ENCODE data around the gene L2HGDH.
A peak's percentile ranks its signal among the peaks of the same experiment; 100 is the strongest.

Gene L2HGDH

GRCh38 chr14:50230401-50230700 is 81.7 kb downstream of the L2HGDH start:
- Histone ChIP-seq H3K9ac (ENCODE audit: low read length in 2 of 2) (peak overlapping the region; percentile 82 to 91), H3K4me3 (ENCODE audit: low read length in 2 of 2) (peak overlapping the region; percentile 88 to 91), H3K27me3 (ENCODE audit: control insufficient read depth in 1 of 2, insufficient read depth in 2 of 2, low read length in 2 of 2) (no peaks in the 10 kb centered on the region), H3K4me1 (ENCODE audit: control insufficient read depth, insufficient read depth, low read length) (peaks cover 20% of the 10 kb centered on the region), H3K36me3 (ENCODE audit: control insufficient read depth in 2 of 2, insufficient read depth in 2 of 2, low read length in 2 of 2) (no peaks in the 10 kb centered on the region), H3K9me3 (ENCODE audit: control insufficient read depth in 2 of 2, low read length in 2 of 2) (no peaks in the 10 kb centered on the region), H3K27ac (ENCODE audit: low read length) (peak overlapping the region; percentile 89)

GRCh38 chr14:50229681-50230080 is 82.3 kb downstream of the L2HGDH start:
- Histone ChIP-seq H3K9me3 (ENCODE audit: control insufficient read depth in 2 of 2, low read length in 2 of 2) (no peaks in the 10 kb centered on the region), H3K27ac (ENCODE audit: low read length) (no peak overlapping the region), H3K27me3 (ENCODE audit: control insufficient read depth in 1 of 2, insufficient read depth in 2 of 2, low read length in 2 of 2) (no peaks in the 10 kb centered on the region), H3K36me3 (ENCODE audit: control insufficient read depth in 2 of 2, insufficient read depth in 2 of 2, low read length in 2 of 2) (no peaks in the 10 kb centered on the region), H3K4me1 (ENCODE audit: control insufficient read depth, insufficient read depth, low read length) (peaks cover 20% of the 10 kb centered on the region), H3K4me3 (ENCODE audit: low read length in 2 of 2) (peak overlapping the region; percentile 88 to 91), H3K9ac (ENCODE audit: low read length in 2 of 2) (peak overlapping the region; percentile 82 to 91)

- no peak overlapping the region for H3K27ac ChIP-seq (ENCODE audit: low read length)
- peaks cover 20% of the 10 kb centered on the region for H3K4me1 ChIP-seq (ENCODE audit: control insufficient read depth, insufficient read depth, low read length)
- H3K36me3 ChIP-seq (ENCODE audit: control insufficient read depth in 2 of 2, insufficient read depth in 2 of 2, low read length in 2 of 2): no peaks in the 10 kb centered on the region
These were observed 83.7 kb downstream of the L2HGDH start for GRCh38 chr14:50228313-50228712.

GRCh38 chr14:50225974-50226297 is 86.1 kb downstream of the L2HGDH start:
- H3K36me3 ChIP-seq (ENCODE audit: control insufficient read depth in 2 of 2, insufficient read depth in 2 of 2, low read length in 2 of 2): no peaks in the 10 kb centered on the region
- peak overlapping the region in 1 of 2 donors; percentile 6 for H3K9ac ChIP-seq (ENCODE audit: low read length in 2 of 2)
- no peak overlapping the region for H3K27ac ChIP-seq (ENCODE audit: low read length)
- H3K27me3 ChIP-seq (ENCODE audit: control insufficient read depth in 1 of 2, insufficient read depth in 2 of 2, low read length in 2 of 2): no peaks in the 10 kb centered on the region
- no peak overlapping the region for H3K4me3 ChIP-seq (ENCODE audit: low read length in 2 of 2)
- H3K4me1 ChIP-seq (ENCODE audit: control insufficient read depth, insufficient read depth, low read length): peaks cover 11% of the 10 kb centered on the region
- H3K9me3 ChIP-seq (ENCODE audit: control insufficient read depth in 2 of 2, low read length in 2 of 2): no peaks in the 10 kb centered on the region

More at GRCh38 chr14:50228313-50228712, 83.7 kb downstream of the L2HGDH start:
- no peaks in the 10 kb centered on the region for H3K27me3 ChIP-seq (ENCODE audit: control insufficient read depth in 1 of 2, insufficient read depth in 2 of 2, low read length in 2 of 2)
- no peaks in the 10 kb centered on the region for H3K9me3 ChIP-seq (ENCODE audit: control insufficient read depth in 2 of 2, low read length in 2 of 2)
- H3K4me3 ChIP-seq (ENCODE audit: low read length in 2 of 2): no peak overlapping the region
- no peak overlapping the region for H3K9ac ChIP-seq (ENCODE audit: low read length in 2 of 2)

- Histone ChIP-seq H3K27ac (ENCODE audit: low read length) (no peak overlapping the region), H3K27me3 (ENCODE audit: control insufficient read depth in 1 of 2, insufficient read depth in 2 of 2, low read length in 2 of 2) (no peaks in the 10 kb centered on the region), H3K4me1 (ENCODE audit: control insufficient read depth, insufficient read depth, low read length) (peaks cover 11% of the 10 kb centered on the region), H3K9me3 (ENCODE audit: control insufficient read depth in 2 of 2, low read length in 2 of 2) (no peaks in the 10 kb centered on the region), H3K4me3 (ENCODE audit: low read length in 2 of 2) (peak overlapping the region in 1 of 2 donors; percentile 32), H3K36me3 (ENCODE audit: control insufficient read depth in 2 of 2, insufficient read depth in 2 of 2, low read length in 2 of 2) (no peaks in the 10 kb centered on the region), H3K9ac (ENCODE audit: low read length in 2 of 2) (peak overlapping the region in 1 of 2 donors; percentile 6)
These were observed 86.7 kb downstream of the L2HGDH start for GRCh38 chr14:50225067-50225973.

- H3K4me1 ChIP-seq (ENCODE audit: control insufficient read depth, insufficient read depth, low read length): no peaks in the 10 kb centered on the region
These were observed 89.9 kb downstream of the L2HGDH start for GRCh38 chr14:50222055-50222613.

GRCh38 chr14:50218501-50218900 is 93.5 kb downstream of the L2HGDH start:
- H3K36me3 ChIP-seq (ENCODE audit: control insufficient read depth in 2 of 2, insufficient read depth in 2 of 2, low read length in 2 of 2): no peaks in the 10 kb centered on the region

More at GRCh38 chr14:50222055-50222613, 89.9 kb downstream of the L2HGDH start:
- Histone ChIP-seq H3K9me3 (ENCODE audit: control insufficient read depth in 2 of 2, low read length in 2 of 2) (no peaks in the 10 kb centered on the region), H3K4me3 (ENCODE audit: low read length in 2 of 2) (no peak overlapping the region), H3K9ac (ENCODE audit: low read length in 2 of 2) (no peak overlapping the region), H3K27me3 (ENCODE audit: control insufficient read depth in 1 of 2, insufficient read depth in 2 of 2, low read length in 2 of 2) (no peaks in the 10 kb centered on the region), H3K36me3 (ENCODE audit: control insufficient read depth in 2 of 2, insufficient read depth in 2 of 2, low read length in 2 of 2) (no peaks in the 10 kb centered on the region), H3K27ac (ENCODE audit: low read length) (no peak overlapping the region)

GRCh38 chr14:50215416-50215815 is 96.6 kb downstream of the L2HGDH start:
- Histone ChIP-seq H3K4me1 (ENCODE audit: control insufficient read depth, insufficient read depth, low read length) (no peaks in the 10 kb centered on the region), H3K27me3 (ENCODE audit: control insufficient read depth in 1 of 2, insufficient read depth in 2 of 2, low read length in 2 of 2) (no peaks in the 10 kb centered on the region), H3K9me3 (ENCODE audit: control insufficient read depth in 2 of 2, low read length in 2 of 2) (no peaks in the 10 kb centered on the region), H3K27ac (ENCODE audit: low read length) (no peak overlapping the region), H3K4me3 (ENCODE audit: low read length in 2 of 2) (no peak overlapping the region), H3K9ac (ENCODE audit: low read length in 2 of 2) (no peak overlapping the region), H3K36me3 (ENCODE audit: control insufficient read depth in 2 of 2, insufficient read depth in 2 of 2, low read length in 2 of 2) (no peaks in the 10 kb centered on the region)

More at GRCh38 chr14:50218501-50218900, 93.5 kb downstream of the L2HGDH start:
- Histone ChIP-seq H3K4me3 (ENCODE audit: low read length in 2 of 2) (no peak overlapping the region), H3K9me3 (ENCODE audit: control insufficient read depth in 2 of 2, low read length in 2 of 2) (no peaks in the 10 kb centered on the region), H3K27ac (ENCODE audit: low read length) (no peak overlapping the region), H3K27me3 (ENCODE audit: control insufficient read depth in 1 of 2, insufficient read depth in 2 of 2, low read length in 2 of 2) (no peaks in the 10 kb centered on the region), H3K4me1 (ENCODE audit: control insufficient read depth, insufficient read depth, low read length) (no peaks in the 10 kb centered on the region), H3K9ac (ENCODE audit: low read length in 2 of 2) (no peak overlapping the region)

- Histone ChIP-seq H3K27ac (ENCODE audit: low read length) (no peak overlapping the region), H3K36me3 (ENCODE audit: control insufficient read depth in 2 of 2, insufficient read depth in 2 of 2, low read length in 2 of 2) (no peaks in the 10 kb centered on the region), H3K9me3 (ENCODE audit: control insufficient read depth in 2 of 2, low read length in 2 of 2) (no peaks in the 10 kb centered on the region), H3K4me1 (ENCODE audit: control insufficient read depth, insufficient read depth, low read length) (no peaks in the 10 kb centered on the region), H3K27me3 (ENCODE audit: control insufficient read depth in 1 of 2, insufficient read depth in 2 of 2, low read length in 2 of 2) (no peaks in the 10 kb centered on the region), H3K9ac (ENCODE audit: low read length in 2 of 2) (no peak overlapping the region), H3K4me3 (ENCODE audit: low read length in 2 of 2) (no peak overlapping the region)
These were observed 98.2 kb downstream of the L2HGDH start for GRCh38 chr14:50213795-50214194.

- Histone ChIP-seq H3K9ac (ENCODE audit: low read length in 2 of 2) (no peak overlapping the region), H3K9me3 (ENCODE audit: control insufficient read depth in 2 of 2, low read length in 2 of 2) (no peaks in the 10 kb centered on the region), H3K4me1 (ENCODE audit: control insufficient read depth, insufficient read depth, low read length) (no peaks in the 10 kb centered on the region), H3K27ac (ENCODE audit: low read length) (no peak overlapping the region), H3K4me3 (ENCODE audit: low read length in 2 of 2) (no peak overlapping the region), H3K36me3 (ENCODE audit: control insufficient read depth in 2 of 2, insufficient read depth in 2 of 2, low read length in 2 of 2) (no peaks in the 10 kb centered on the region), H3K27me3 (ENCODE audit: control insufficient read depth in 1 of 2, insufficient read depth in 2 of 2, low read length in 2 of 2) (no peaks in the 10 kb centered on the region)
These were observed 99.3 kb downstream of the L2HGDH start for GRCh38 chr14:50212726-50213125.

GRCh38 chr14:50210074-50210473 is 102.0 kb downstream of the L2HGDH start:
- Histone ChIP-seq H3K36me3 (ENCODE audit: control insufficient read depth in 2 of 2, insufficient read depth in 2 of 2, low read length in 2 of 2) (no peaks in the 10 kb centered on the region), H3K4me1 (ENCODE audit: control insufficient read depth, insufficient read depth, low read length) (no peaks in the 10 kb centered on the region), H3K4me3 (ENCODE audit: low read length in 2 of 2) (no peak overlapping the region), H3K27ac (ENCODE audit: low read length) (no peak overlapping the region), H3K9ac (ENCODE audit: low read length in 2 of 2) (no peak overlapping the region), H3K9me3 (ENCODE audit: control insufficient read depth in 2 of 2, low read length in 2 of 2) (no peaks in the 10 kb centered on the region), H3K27me3 (ENCODE audit: control insufficient read depth in 1 of 2, insufficient read depth in 2 of 2, low read length in 2 of 2) (no peaks in the 10 kb centered on the region)

Data from stomach smooth muscle (tissue), 2 donors.